Type B pancreatic cell (in vitro differentiated cells): ENCODE results near the gene TOMM40L. TPM values are rescaled to one million over a fixed set of nuclear protein-coding genes. Genes with fewer than 3 reads are reported as not detected.
"Not testable (repeated sequence)": the region's sequence is repeated elsewhere in the genome, so short reads cannot be mapped to it uniquely, and the experiment has no call there.

ENCODE experiments used
- DNase-seq: peaks from one replicate; pipeline ENCODE4 v3.0.0; 2021; ENCODE audit warnings: mixed read lengths; ENCODE audit not compliant: unreplicated experiment; ENCODE audit errors: extremely low spot score
- H3K27ac Mint-ChIP-seq: 2 replicates; pipeline ENCODE4 v1.8.0; 2021; ENCODE audit warnings: mild to moderate bottlenecking, mixed read lengths
- H3K27me3 Mint-ChIP-seq: 2 replicates; pipeline ENCODE4 v1.8.0; 2021; ENCODE audit warnings: mixed read lengths
- H3K36me3 Mint-ChIP-seq: 2 replicates; pipeline ENCODE4 v1.8.0; 2021; ENCODE audit warnings: mixed read lengths
- H3K4me1 Mint-ChIP-seq: one replicate; pipeline ENCODE4 v1.8.0; 2021; ENCODE audit warnings: mixed read lengths; ENCODE audit not compliant: unreplicated experiment
- H3K4me3 Mint-ChIP-seq: 2 replicates; pipeline ENCODE4 v1.8.0; 2021; ENCODE audit warnings: mild to moderate bottlenecking, mixed read lengths
- H3K9me3 Mint-ChIP-seq: 2 replicates; pipeline ENCODE4 v1.8.0; 2021; ENCODE audit warnings: mixed read lengths
- total RNA-seq: library from RNA; stranded (reverse); gene quantifications from 2 replicates; pipeline ENCODE4 v1.2.1, GENCODE V29; 2021; ENCODE audit warnings: low replicate concordance
- TF ChIP-seq, protein P1 (sequence below): fragments of 200-600 bp; sonication (generic); conservative IDR thresholded peaks from 2 replicates; pipeline ENCODE4 v1.5.0; 2021; ENCODE audit warnings: antibody characterized with exemption, mild to moderate bottlenecking

TOMM40L gene
- total RNA-seq, 1 donor from 2014 or later = 13.6 TPM

DNA sequence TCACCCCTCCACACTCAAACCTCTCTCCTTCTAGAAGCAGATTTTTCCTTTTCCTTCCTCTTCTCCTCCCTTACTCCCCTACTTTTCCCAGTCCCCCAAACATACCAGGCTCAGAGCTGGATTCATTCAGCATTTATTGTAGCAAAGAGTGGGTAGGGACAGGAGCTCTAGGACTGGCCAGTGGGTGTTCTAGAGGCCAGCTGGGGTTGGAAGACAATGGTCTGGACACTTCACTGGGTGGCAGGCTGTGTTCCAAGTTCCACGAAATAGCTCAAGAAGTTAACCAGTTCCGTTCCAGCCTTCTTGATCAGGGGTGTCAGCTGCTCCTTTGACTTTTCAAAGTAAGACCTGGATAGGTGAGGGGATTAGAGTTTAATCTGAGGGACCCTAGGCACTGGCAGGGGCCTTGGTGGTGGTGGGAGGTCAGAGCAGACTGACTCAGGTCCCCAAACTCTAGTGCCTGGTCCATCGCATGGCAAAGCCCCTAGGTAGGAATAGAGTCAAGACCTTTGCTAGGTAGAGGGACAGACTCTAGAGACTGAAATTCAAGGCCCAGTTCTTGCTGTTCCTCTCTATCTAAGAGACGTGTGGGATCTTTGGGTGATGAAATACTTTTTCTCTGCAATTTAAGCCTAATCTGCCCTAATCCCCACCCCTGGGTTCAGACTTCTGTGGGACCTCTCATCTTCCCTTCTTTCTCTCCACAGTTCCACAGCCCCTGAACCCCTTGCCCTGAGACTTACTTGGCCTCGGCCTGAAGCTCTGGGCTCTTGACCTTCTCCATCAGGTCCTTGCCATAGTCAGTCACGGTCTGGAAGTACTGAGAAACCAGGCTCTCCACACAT lies 3.5 kb upstream of the TOMM40L start:
- Mint-ChIP-seq H3K4me3 (no peak overlapping the region), H3K27ac (no peak overlapping the region), H3K36me3 (peaks cover under 1% of the 10 kb centered on the region), H3K9me3 (no peaks in the 10 kb centered on the region), H3K4me1 (peaks cover 17% of the 10 kb centered on the region), H3K27me3 (peaks cover 5% of the 10 kb centered on the region)
- TF ChIP-seq, protein P1, sequence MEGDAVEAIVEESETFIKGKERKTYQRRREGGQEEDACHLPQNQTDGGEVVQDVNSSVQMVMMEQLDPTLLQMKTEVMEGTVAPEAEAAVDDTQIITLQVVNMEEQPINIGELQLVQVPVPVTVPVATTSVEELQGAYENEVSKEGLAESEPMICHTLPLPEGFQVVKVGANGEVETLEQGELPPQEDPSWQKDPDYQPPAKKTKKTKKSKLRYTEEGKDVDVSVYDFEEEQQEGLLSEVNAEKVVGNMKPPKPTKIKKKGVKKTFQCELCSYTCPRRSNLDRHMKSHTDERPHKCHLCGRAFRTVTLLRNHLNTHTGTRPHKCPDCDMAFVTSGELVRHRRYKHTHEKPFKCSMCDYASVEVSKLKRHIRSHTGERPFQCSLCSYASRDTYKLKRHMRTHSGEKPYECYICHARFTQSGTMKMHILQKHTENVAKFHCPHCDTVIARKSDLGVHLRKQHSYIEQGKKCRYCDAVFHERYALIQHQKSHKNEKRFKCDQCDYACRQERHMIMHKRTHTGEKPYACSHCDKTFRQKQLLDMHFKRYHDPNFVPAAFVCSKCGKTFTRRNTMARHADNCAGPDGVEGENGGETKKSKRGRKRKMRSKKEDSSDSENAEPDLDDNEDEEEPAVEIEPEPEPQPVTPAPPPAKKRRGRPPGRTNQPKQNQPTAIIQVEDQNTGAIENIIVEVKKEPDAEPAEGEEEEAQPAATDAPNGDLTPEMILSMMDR = no peak
- no peak for DNase-seq

DNA sequence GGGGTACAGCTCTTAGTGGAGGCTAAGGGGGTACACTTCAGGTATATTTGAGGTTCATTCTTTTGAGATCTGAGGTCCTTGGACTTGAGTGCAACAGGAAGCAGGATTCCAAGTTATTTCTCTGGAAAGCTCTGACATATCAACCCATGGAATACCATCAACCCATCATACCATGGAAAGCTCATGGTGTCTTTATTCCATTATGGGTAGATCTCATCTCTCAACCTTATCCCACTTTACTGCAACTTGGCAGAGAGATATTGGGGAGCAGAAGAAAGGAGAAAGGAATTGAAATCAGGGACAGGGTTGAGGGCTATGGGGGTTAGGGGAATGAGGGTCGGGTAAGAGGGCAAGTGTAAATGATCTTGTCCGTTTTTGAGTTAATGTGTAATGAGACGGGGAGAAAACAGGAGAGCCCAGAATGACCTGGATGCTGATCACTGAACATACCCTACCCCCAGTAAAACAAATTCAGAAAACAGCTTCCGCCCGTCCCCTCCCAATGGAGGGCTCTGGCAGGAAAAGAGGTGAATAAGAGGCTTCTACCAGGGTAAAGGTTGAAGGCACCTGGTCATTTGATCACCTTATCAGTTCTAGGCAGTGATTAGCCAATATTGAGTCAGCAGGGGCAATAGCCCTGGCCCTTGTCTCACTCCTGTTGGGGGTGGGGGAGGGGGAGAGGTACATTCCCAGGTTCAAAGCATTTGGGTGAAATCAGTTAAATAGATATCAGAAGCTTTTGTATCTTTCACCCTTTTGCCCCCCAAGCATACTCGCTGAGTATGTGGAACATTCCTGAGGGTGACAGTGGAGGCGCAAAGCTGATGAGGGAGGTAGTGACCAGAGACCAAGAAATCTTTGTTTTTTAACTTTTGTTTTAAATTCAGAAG lies 1.8 kb upstream of the TOMM40L start:
- Mint-ChIP-seq H3K4me1 (peaks cover 25% of the 10 kb centered on the region), H3K9me3 (no peaks in the 10 kb centered on the region), H3K36me3 (peaks cover 4% of the 10 kb centered on the region), H3K27ac (peak overlapping the region; percentile 75), H3K4me3 (peak overlapping the region; percentile 15), H3K27me3 (peaks cover 5% of the 10 kb centered on the region)
- TF ChIP-seq, protein P1 = no peak
- no peak for DNase-seq

DNA sequence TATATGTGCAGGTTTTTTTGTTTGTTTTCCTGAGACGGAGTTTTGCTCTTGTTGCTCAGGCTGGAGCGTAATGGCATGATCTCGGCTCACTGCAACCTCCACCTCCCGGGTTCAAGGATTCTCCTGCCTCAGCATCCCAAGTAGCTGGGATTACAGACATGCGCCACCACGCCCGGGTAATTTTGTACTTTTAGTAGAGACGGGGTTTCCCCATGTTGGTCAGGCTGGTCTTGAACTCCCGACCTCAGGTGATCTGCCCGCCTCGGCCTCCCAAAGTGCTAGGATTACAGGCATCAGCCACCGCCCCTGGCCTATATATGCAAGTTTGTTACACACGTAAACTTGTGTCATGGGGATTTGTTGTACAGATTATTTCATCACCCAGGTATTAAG lies 1.2 kb upstream of the TOMM40L start:
- Mint-ChIP-seq H3K4me1 (peaks cover 25% of the 10 kb centered on the region), H3K27ac (peak overlapping the region; percentile 75)
- not testable (repeated sequence) for H3K27me3 Mint-ChIP-seq, DNase-seq, H3K36me3 Mint-ChIP-seq, H3K4me3 Mint-ChIP-seq, H3K9me3 Mint-ChIP-seq

DNA sequence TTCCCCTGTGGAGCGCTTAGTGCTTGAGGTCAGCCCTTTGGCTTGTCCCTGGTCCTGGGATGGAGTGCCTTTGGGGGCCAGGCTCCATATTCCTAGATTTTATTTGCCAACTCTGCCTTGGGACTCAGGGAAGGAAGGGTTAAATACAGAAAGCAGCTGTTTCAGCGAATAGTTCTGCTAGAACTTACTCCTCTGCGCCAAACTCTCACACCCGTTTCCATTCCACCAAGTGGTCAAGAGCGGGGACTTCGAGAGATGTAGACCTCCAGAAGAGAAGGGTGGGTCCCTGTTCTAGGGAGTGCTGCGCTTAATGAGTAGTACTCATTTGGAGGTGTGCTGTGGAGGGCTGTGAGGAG lies 704 bp upstream of the TOMM40L start:
- TF ChIP-seq, protein P1 = no peak
- peaks cover 5% of the 10 kb centered on the region for H3K27me3 Mint-ChIP-seq
- H3K27ac Mint-ChIP-seq = peak overlapping the region; percentile 96
- peaks cover 4% of the 10 kb centered on the region for H3K36me3 Mint-ChIP-seq
- H3K4me3 Mint-ChIP-seq = peak overlapping the region; percentile 100
- H3K4me1 Mint-ChIP-seq = peaks cover 25% of the 10 kb centered on the region
- DNase-seq = no peak
- no peaks in the 10 kb centered on the region for H3K9me3 Mint-ChIP-seq

DNA sequence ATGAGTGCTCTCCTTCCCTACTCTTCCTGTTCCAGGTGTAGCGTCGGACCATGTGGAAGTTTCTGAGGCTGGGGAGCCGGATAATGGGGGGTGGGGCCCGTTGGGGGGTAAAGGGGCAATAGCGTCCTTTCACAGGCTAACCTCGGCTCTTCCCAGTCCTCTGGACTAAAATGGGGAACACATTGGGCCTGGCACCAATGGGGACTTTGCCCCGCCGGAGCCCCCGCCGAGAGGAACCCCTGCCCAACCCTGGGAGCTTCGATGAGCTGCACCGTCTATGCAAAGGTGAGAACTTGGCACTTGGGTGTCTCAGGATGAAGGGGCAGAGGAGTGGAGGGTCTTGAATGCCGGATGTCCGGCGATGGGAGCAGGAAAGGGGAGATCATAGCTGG lies 456 bp downstream of the TOMM40L start:
- Mint-ChIP-seq H3K27me3 (peaks cover 5% of the 10 kb centered on the region), H3K27ac (peak overlapping the region; percentile 96), H3K9me3 (no peaks in the 10 kb centered on the region), H3K4me1 (peaks cover 25% of the 10 kb centered on the region), H3K36me3 (peaks cover 4% of the 10 kb centered on the region), H3K4me3 (peak overlapping the region; percentile 100)
- TF ChIP-seq, protein P1 = no peak
- no peak for DNase-seq

DNA sequence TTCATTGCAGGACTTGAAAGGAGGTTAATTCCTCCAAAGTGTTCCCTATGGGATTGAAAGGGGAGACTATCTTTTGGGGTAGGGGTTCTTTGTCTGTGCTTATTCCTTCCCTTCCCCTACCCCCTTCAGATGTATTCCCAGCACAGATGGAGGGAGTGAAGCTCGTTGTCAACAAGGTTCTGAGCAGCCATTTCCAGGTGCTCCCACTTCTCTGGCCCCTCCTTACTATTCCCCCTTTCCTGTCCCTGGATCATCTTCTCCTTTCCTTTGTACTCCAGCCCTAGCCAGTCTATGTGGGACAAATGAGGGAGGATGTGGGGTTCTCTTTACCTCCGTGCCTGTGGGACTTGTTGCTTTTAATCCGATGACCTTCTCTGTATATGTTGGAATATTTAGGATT lies 899 bp downstream of the TOMM40L start:
- no peak for DNase-seq
- Mint-ChIP-seq H3K27me3 (peaks cover 5% of the 10 kb centered on the region), H3K36me3 (peaks cover 4% of the 10 kb centered on the region), H3K27ac (peak overlapping the region; percentile 96), H3K4me1 (peaks cover 25% of the 10 kb centered on the region), H3K4me3 (peak overlapping the region; percentile 100), H3K9me3 (no peaks in the 10 kb centered on the region)
- TF ChIP-seq, protein P1 = no peak
